H1 (cell line): ENCODE results near the gene GLB1L3. TPM values are rescaled to one million over a fixed set of nuclear protein-coding genes. Genes with fewer than 3 reads are reported as not detected.

ENCODE experiments used
- CTCF ChIA-PET: fragments of 300-600 bp; sonication (Branson Sonifier 250); formaldehyde crosslinking; loops from one replicate; lab custom pipeline; 2021; ENCODE audit not compliant: partially characterized antibody; lab: Charles Lee
- POLR2A ChIA-PET: fragments of 300-600 bp; sonication (Branson Sonifier 250); formaldehyde crosslinking; loops from one replicate; lab custom pipeline; 2021; ENCODE audit warnings: inconsistent platforms; ENCODE audit not compliant: partially characterized antibody; lab: Charles Lee
- DNase-seq, 2 experiments: peaks; one replicate each; pipeline versions ENCODE4 v3.0.0 to v3.0.0-alpha.2; 2010 to 2022; ENCODE audit warnings: low spot score in 2 of 2, low read depth in 1 of 2, mixed read lengths in 1 of 2
- FAIRE-seq: peaks from 2 replicates; lab custom pipeline; 2011; peaks lifted over from hg19 to GRCh38; lab: Jason Lieb, UNC
- H2AFZ ChIP-seq: 2 replicates; pipeline ENCODE4 v1.8.1; 2012; ENCODE audit warnings: low read length, inconsistent platforms
- H2AK5ac ChIP-seq: 2 replicates; pipeline ENCODE4 v1.6.1; 2013; ENCODE audit warnings: low read depth, low read length
- H2BK120ac ChIP-seq: replicated peaks from 2 replicates; pipeline ENCODE3; 2013; ENCODE audit warnings: low read depth, low read length, inconsistent platforms
- H2BK12ac ChIP-seq: 2 replicates; pipeline ENCODE4 v1.6.1; 2013; ENCODE audit warnings: low read depth, low read length
- H2BK15ac ChIP-seq: 2 replicates; pipeline ENCODE4 v1.6.1; 2013; ENCODE audit warnings: low read length
- H2BK20ac ChIP-seq: 2 replicates; pipeline ENCODE4 v1.6.1; 2013; ENCODE audit warnings: low read length
- H2BK5ac ChIP-seq: 2 replicates; pipeline ENCODE4 v1.6.1; 2013; ENCODE audit warnings: low read depth, low read length
- H3K14ac ChIP-seq: 2 replicates; pipeline ENCODE4 v1.6.1; 2013; ENCODE audit warnings: inconsistent platforms; ENCODE audit not compliant: insufficient read length
- H3K18ac ChIP-seq: 2 replicates; pipeline ENCODE4 v1.6.1; 2013; ENCODE audit warnings: low read length; ENCODE audit errors: extremely low read depth
- H3K23ac ChIP-seq: 2 replicates; pipeline ENCODE4 v1.6.1; 2013; ENCODE audit warnings: inconsistent platforms; ENCODE audit not compliant: insufficient read length
- H3K23me2 ChIP-seq: 2 replicates; pipeline ENCODE4 v1.6.1; 2013; ENCODE audit warnings: low read depth, low read length
- H3K27ac ChIP-seq: 2 replicates; pipeline ENCODE4 v1.6.1; 2011; ENCODE audit warnings: low read depth, low read length, inconsistent platforms
- H3K27me3 ChIP-seq, 4 experiments: replicated peaks in 1 of 4; 1 replicate in 1 of 4; 2 replicates in 3 of 4; pipeline versions ENCODE4 v1.6.1 to v1.8.1; 2011 to 2013; ENCODE audit warnings: low read length in 3 of 4, mild to moderate bottlenecking in 3 of 4, inconsistent platforms in 2 of 4, mixed read lengths in 2 of 4, moderate library complexity in 1 of 4; ENCODE audit not compliant: control insufficient read depth in 3 of 4, insufficient read depth in 3 of 4; ENCODE audit errors: extremely low read depth in 1 of 4
- H3K36me3 ChIP-seq, 4 experiments: 2 replicates each; pipeline versions ENCODE4 v1.6.1 to v1.8.1; 2011 to 2013; ENCODE audit warnings: mild to moderate bottlenecking in 4 of 4, low read length in 3 of 4, moderate library complexity in 2 of 4, control low read depth in 1 of 4, inconsistent platforms in 1 of 4; ENCODE audit not compliant: insufficient read depth in 4 of 4, control insufficient read depth in 2 of 4
- H3K4ac ChIP-seq: replicated peaks from 2 replicates; pipeline ENCODE3; 2013; ENCODE audit warnings: low read length, low read depth, mixed read lengths, inconsistent platforms; ENCODE audit not compliant: insufficient read length
- H3K4me1 ChIP-seq, 4 experiments: replicated peaks in 1 of 4; 1 replicate in 1 of 4; 2 replicates in 3 of 4; pipeline versions ENCODE4 v1.6.1 to v1.8.1; 2011 to 2013; ENCODE audit warnings: low read length in 3 of 4, inconsistent platforms in 2 of 4, mixed read lengths in 1 of 4; ENCODE audit not compliant: insufficient read depth in 4 of 4, control insufficient read depth in 3 of 4
- H3K4me2 ChIP-seq, 2 experiments: 2 replicates each; pipeline versions ENCODE4 v1.6.1 to v1.8.1; 2011 to 2013; ENCODE audit warnings: low read depth in 2 of 2, low read length in 2 of 2, control low read depth in 1 of 2, inconsistent platforms in 1 of 2, mild to moderate bottlenecking in 1 of 2; ENCODE audit not compliant: insufficient read depth in 1 of 2
- H3K4me3 ChIP-seq, 4 experiments: fragments of 200-600, 300-600 bp in 1 of 4; sonication (generic), shearing (Covaris generic), sonication (Bioruptor Twin) in 1 of 4; 2 replicates each; pipeline versions ENCODE4 v1.5.1 to v1.8.1; 2011 to 2016; ENCODE audit warnings: low read length in 4 of 4, low read depth in 3 of 4, control low read depth in 2 of 4, inconsistent platforms in 2 of 4, mild to moderate bottlenecking in 2 of 4, mixed read lengths in 1 of 4, moderate library complexity in 1 of 4; ENCODE audit not compliant: insufficient read depth in 2 of 4; ENCODE audit errors: extremely low read depth in 1 of 4
- H3K56ac ChIP-seq: replicated peaks from 2 replicates; pipeline ENCODE3; 2013; ENCODE audit warnings: low read depth, mild to moderate bottlenecking, mixed read lengths, low read length, inconsistent platforms; ENCODE audit not compliant: insufficient read length
- H3K79me1 ChIP-seq: 2 replicates; pipeline ENCODE4 v1.6.1; 2013; ENCODE audit warnings: low read depth, low read length, control low read depth
- H3K79me2 ChIP-seq, 2 experiments: 2 replicates each; pipeline versions ENCODE4 v1.6.1 to v1.8.1; 2012 to 2013; ENCODE audit warnings: low read length in 2 of 2, mild to moderate bottlenecking in 2 of 2, inconsistent platforms in 1 of 2; ENCODE audit not compliant: insufficient read depth in 2 of 2, control insufficient read depth in 1 of 2
- H3K9ac ChIP-seq, 4 experiments: replicated peaks in 1 of 4; 1 replicate in 1 of 4; 2 replicates in 3 of 4; pipeline versions ENCODE4 v1.6.1 to v1.8.1; 2011 to 2013; ENCODE audit warnings: low read depth in 3 of 4, low read length in 3 of 4, control low read depth in 2 of 4, mild to moderate bottlenecking in 2 of 4, moderate library complexity in 2 of 4, inconsistent platforms in 1 of 4; ENCODE audit errors: extremely low read depth in 1 of 4
- H3K9me3 ChIP-seq, 2 experiments: 2 replicates each; pipeline versions ENCODE4 v1.6.1 to v1.8.1; 2012 to 2013; ENCODE audit warnings: mild to moderate bottlenecking in 2 of 2, moderate library complexity in 2 of 2, control low read depth in 1 of 2, inconsistent platforms in 1 of 2, low read depth in 1 of 2, low read length in 1 of 2, mixed read lengths in 1 of 2; ENCODE audit not compliant: insufficient read depth in 2 of 2
- H4K20me1 ChIP-seq, 2 experiments: replicated peaks in 1 of 2; 2 replicates each; pipeline versions ENCODE3 to v1.8.1; 2011 to 2013; ENCODE audit warnings: inconsistent platforms in 2 of 2, low read length in 2 of 2, mild to moderate bottlenecking in 1 of 2; ENCODE audit not compliant: insufficient read depth in 2 of 2, control insufficient read depth in 1 of 2
- H4K5ac ChIP-seq: 2 replicates; pipeline ENCODE4 v1.6.1; 2013; ENCODE audit warnings: low read length, low read depth, mixed read lengths, inconsistent platforms; ENCODE audit not compliant: insufficient read length
- H4K8ac ChIP-seq: 2 replicates; pipeline ENCODE4 v1.8.0; 2013; ENCODE audit warnings: mild to moderate bottlenecking, moderate library complexity, low read length, inconsistent platforms; ENCODE audit not compliant: insufficient read depth; ENCODE audit errors: extremely low read depth
- H4K91ac ChIP-seq: replicated peaks from 2 replicates; pipeline ENCODE3; 2013; ENCODE audit warnings: low read length, mixed read lengths, inconsistent platforms; ENCODE audit not compliant: insufficient read length
- GTF2F1 ChIP-seq: IDR thresholded peaks from 2 replicates; pipeline ENCODE4 v1.6.1; 2012; ENCODE audit warnings: low read depth, low read length, improper control_type of control experiment, borderline replicate concordance
- KDM4A ChIP-seq: IDR thresholded peaks from one replicate; pipeline ENCODE4 v1.7.1; 2012; ENCODE audit warnings: low read depth, mild to moderate bottlenecking, moderate library complexity, low read length, inconsistent platforms; ENCODE audit not compliant: severe bottlenecking
- POLR2A ChIP-seq, 2 experiments: IDR thresholded peaks; 1 replicate in 1 of 2; 2 replicates in 1 of 2; pipeline ENCODE4 v1.6.1; 2011; ENCODE audit warnings: low read depth in 2 of 2, low read length in 2 of 2, mild to moderate bottlenecking in 2 of 2; ENCODE audit errors: control extremely low read depth in 1 of 2
- POU5F1 ChIP-seq: IDR thresholded peaks from 2 replicates; pipeline ENCODE4 v1.6.1; 2011; ENCODE audit warnings: low read depth, mild to moderate bottlenecking, low read length, moderate library complexity
- RAD21 ChIP-seq, 2 experiments: IDR thresholded peaks in 1 of 2; conservative IDR thresholded peaks in 1 of 2; 2 replicates each; pipeline ENCODE4 v1.6.1; 2011; ENCODE audit warnings: low read depth in 2 of 2, low read length in 2 of 2, improper control_type of control experiment in 1 of 2, inconsistent platforms in 1 of 2, mild to moderate bottlenecking in 1 of 2, moderate library complexity in 1 of 2
- SIX5 ChIP-seq: IDR thresholded peaks from 2 replicates; pipeline ENCODE4 v1.6.1; 2011; ENCODE audit warnings: mild to moderate bottlenecking, low read depth, low read length
- SUZ12 ChIP-seq: fragments of 200-600 bp; sonication (generic); IDR thresholded peaks from 2 replicates; pipeline ENCODE4 v1.6.1; 2012; ENCODE audit warnings: mild to moderate bottlenecking, inconsistent platforms, low read length, moderate library complexity, mixed read lengths
- TBP ChIP-seq: IDR thresholded peaks from 2 replicates; pipeline ENCODE4 v1.6.1; 2011; ENCODE audit warnings: low read depth, low read length, improper control_type of control experiment
- WGBS, 2 experiments: shearing (Covaris generic) in 1 of 2; methylation state at CpG; one replicate each; pipeline versions ENCODE4 v1.1.6 to v1.1.7; 2013 to 2015; ENCODE audit warnings: low lambda C conversion rate in 2 of 2, mixed read lengths in 2 of 2, inconsistent platforms in 1 of 2, low coverage in 1 of 2, missing lambda C conversion rate in 1 of 2; ENCODE audit not compliant: insufficient replicate concordance in 2 of 2, insufficient coverage in 1 of 2, insufficient read length in 1 of 2; ENCODE audit errors: extremely low coverage in 1 of 2, missing lambda C conversion rate in 1 of 2; 5-methylcytosine and 5-hydroxymethylcytosine counted together
- polyA plus RNA-seq, 7 experiments: library from polyadenylated mRNA; depleted of rRNA in 3 of 7; stranded (reverse) in 5 of 7; unstranded in 2 of 7; fragments of >200 nt in 5 of 7; fragments of 200-250 nt in 2 of 7; gene quantifications; 1 replicate in 5 of 7; 2 replicates in 1 of 7; 4 replicates in 1 of 7; pipeline versions ENCODE4 v1.2.1 to v1.2.3, GENCODE V29; 2011 to 2013; ENCODE audit warnings: missing spikeins in 2 of 7, mixed read lengths in 2 of 7
- total RNA-seq: library from RNA; stranded (reverse); fragmentation: NEBNext Ultra II Directional; extraction: Animal tissue kit (Norgen Biotek cat#: 25700); gene quantifications from 2 replicates; pipeline ENCODE4 v1.2.1, GENCODE V29; 2021
- TF ChIP-seq, protein P1 (sequence below), 3 experiments: IDR thresholded peaks; 1 replicate in 2 of 3; 2 replicates in 1 of 3; pipeline versions ENCODE4 v1.5.1 to v1.6.1; 2011; ENCODE audit warnings: low read length in 3 of 3, mild to moderate bottlenecking in 3 of 3, inconsistent platforms in 2 of 3, low read depth in 1 of 3, moderate library complexity in 1 of 3; ENCODE audit not compliant: insufficient read depth in 1 of 3; ENCODE audit errors: control extremely low read depth in 1 of 3

Gene GLB1L3
- total and polyA plus RNA-seq, 2 of the 8 experiments (the other 6 are each of a cell fraction or from before 2014, with no cell fraction given) = 14.9 to 33.2 TPM

GRCh38 chr11:134356656-134357544, 80.7 kb downstream of the GLB1L3 start:
- POLR2A ChIA-PET = no interaction called here
- Histone ChIP-seq H4K20me1 (no peaks in the 10 kb centered on the region), H3K4me2 (no peak overlapping the region), H2AK5ac (no peak overlapping the region), H3K18ac (no peak overlapping the region), H3K9me3 (no peaks in the 10 kb centered on the region; a peak in 1 of 4 replicates), H2BK20ac (no peak overlapping the region), H3K36me3 (no peaks in the 10 kb centered on the region), H3K23ac (no peak overlapping the region), H4K91ac (no peak overlapping the region), H3K14ac (no peak overlapping the region), H3K27me3 (peaks cover 0 to 12% (median 4%) of the 10 kb centered on the region in 4 experiments; a peak in 6 of 7 replicates), H2BK15ac (no peak overlapping the region), H2BK120ac (no peak overlapping the region), H3K4ac (no peak overlapping the region), H2AFZ (no peak overlapping the region), H3K56ac (no peak overlapping the region), H4K8ac (no peak overlapping the region), H3K23me2 (no peaks in the 10 kb centered on the region), H4K5ac (no peak overlapping the region), H3K27ac (no peak overlapping the region), H3K4me3 (no peak overlapping the region), H3K4me1 (no peaks in the 10 kb centered on the region; a peak in 1 of 7 replicates), H3K79me1 (no peaks in the 10 kb centered on the region), H3K9ac (no peak overlapping the region), H2BK12ac (no peak overlapping the region), H3K79me2 (no peaks in the 10 kb centered on the region), H2BK5ac (no peak overlapping the region)
- CTCF ChIA-PET = interaction anchor here (0.7 to 1.7 kb wide), 7 partner anchors 11 to 354 kb away, joined by 3 to 4 read pairs (median 4); no protein-coding TSS in a partner anchor
- 91% methylated on average over 19 of the region's 21 CpGs; no CpG with 5 or more reads in 1 of the 2 experiments for WGBS, 2 experiments
- no peak for DNase-seq
- FAIRE-seq = no peak
- no peak for TF ChIP-seq SUZ12
- TF ChIP-seq GTF2F1 = no peak
- TF ChIP-seq RAD21 (IDR thresholded peaks at IDR 0.05 in 1 of 2, conservative IDR thresholded peaks at IDR 0.05 in 1 of 2; ENCODE audit: low read depth in 2 of 2, low read length in 2 of 2) = no peak
- TF ChIP-seq, protein P1, sequence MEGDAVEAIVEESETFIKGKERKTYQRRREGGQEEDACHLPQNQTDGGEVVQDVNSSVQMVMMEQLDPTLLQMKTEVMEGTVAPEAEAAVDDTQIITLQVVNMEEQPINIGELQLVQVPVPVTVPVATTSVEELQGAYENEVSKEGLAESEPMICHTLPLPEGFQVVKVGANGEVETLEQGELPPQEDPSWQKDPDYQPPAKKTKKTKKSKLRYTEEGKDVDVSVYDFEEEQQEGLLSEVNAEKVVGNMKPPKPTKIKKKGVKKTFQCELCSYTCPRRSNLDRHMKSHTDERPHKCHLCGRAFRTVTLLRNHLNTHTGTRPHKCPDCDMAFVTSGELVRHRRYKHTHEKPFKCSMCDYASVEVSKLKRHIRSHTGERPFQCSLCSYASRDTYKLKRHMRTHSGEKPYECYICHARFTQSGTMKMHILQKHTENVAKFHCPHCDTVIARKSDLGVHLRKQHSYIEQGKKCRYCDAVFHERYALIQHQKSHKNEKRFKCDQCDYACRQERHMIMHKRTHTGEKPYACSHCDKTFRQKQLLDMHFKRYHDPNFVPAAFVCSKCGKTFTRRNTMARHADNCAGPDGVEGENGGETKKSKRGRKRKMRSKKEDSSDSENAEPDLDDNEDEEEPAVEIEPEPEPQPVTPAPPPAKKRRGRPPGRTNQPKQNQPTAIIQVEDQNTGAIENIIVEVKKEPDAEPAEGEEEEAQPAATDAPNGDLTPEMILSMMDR (IDR thresholded peaks at IDR 0.05; ENCODE audit: control extremely low read depth in 1 of 3, insufficient read depth in 1 of 3, low read depth in 1 of 3, low read length in 3 of 3) = no peak
- no peak for TF ChIP-seq POU5F1
- TF ChIP-seq SIX5 = no peak
- TF ChIP-seq POLR2A (IDR thresholded peaks at IDR 0.05; ENCODE audit: control extremely low read depth in 1 of 2, low read depth in 2 of 2, low read length in 2 of 2) = no peak
- TF ChIP-seq KDM4A = no peak
- no peak for TF ChIP-seq TBP
